Amniotic stem cell (primary cell): ENCODE measurements around the gene GAS6.
"Not testable (repeated sequence)": the region's sequence is repeated elsewhere in the genome, so short reads cannot be mapped to it uniquely, and the experiment has no call there.

Experiments
- DNase-seq: peaks from one replicate; lab custom pipeline; 2025; lab: John Stamatoyannopoulos, UW

GAS6 gene

GRCh38 chr13:113863524-113864272, at the start of gene GAS6:
Gene GAS6 (minus strand): TSS chr13:113864076. CDS start chr13:113863920, 156 bp downstream.
- DNase-seq = no peak

GRCh38 chr13:113913408-113913807, 49.5 kb upstream of the GAS6 start:
- DNase-seq = not testable (repeated sequence)

GRCh38 chr13:113912596-113912995, 48.7 kb upstream of the GAS6 start:
- no peak for DNase-seq

GRCh38 chr13:113907635-113908617, 44.0 kb upstream of the GAS6 start:
- no peak for DNase-seq

GRCh38 chr13:113906571-113906970, 42.7 kb upstream of the GAS6 start:
- no peak for DNase-seq

- no peak for DNase-seq
Measured at GRCh38 chr13:113905942-113906341, 42.1 kb upstream of the GAS6 start.

- DNase-seq = no peak
Measured at GRCh38 chr13:113905018-113905417, 41.1 kb upstream of the GAS6 start.

- DNase-seq = no peak
Measured at GRCh38 chr13:113904411-113904810, 40.5 kb upstream of the GAS6 start.

- no peak for DNase-seq
Measured at GRCh38 chr13:113903912-113904311, 40.0 kb upstream of the GAS6 start.

GRCh38 chr13:113902986-113903775, 39.3 kb upstream of the GAS6 start:
- DNase-seq = peak; percentile 44

- DNase-seq = no peak
Measured at GRCh38 chr13:113902481-113902880, 38.6 kb upstream of the GAS6 start.

GRCh38 chr13:113901642-113902041, 37.8 kb upstream of the GAS6 start:
- DNase-seq = no peak

- DNase-seq = no peak
Measured at GRCh38 chr13:113901231-113901630, 37.4 kb upstream of the GAS6 start.

- no peak for DNase-seq
Measured at GRCh38 chr13:113900646-113901045, 36.8 kb upstream of the GAS6 start.

- no peak for DNase-seq
Measured at GRCh38 chr13:113898391-113898790, 34.5 kb upstream of the GAS6 start.

- DNase-seq = no peak
Measured at GRCh38 chr13:113897966-113898365, 34.1 kb upstream of the GAS6 start.

GRCh38 chr13:113897161-113897560, 33.3 kb upstream of the GAS6 start:
- DNase-seq = peak; percentile 76

- no peak for DNase-seq
Measured at GRCh38 chr13:113895436-113895835, 31.6 kb upstream of the GAS6 start.

GRCh38 chr13:113890774-113891480, 27.1 kb upstream of the GAS6 start:
- DNase-seq = no peak

GRCh38 chr13:113889467-113889866, 25.6 kb upstream of the GAS6 start:
- no peak for DNase-seq

GRCh38 chr13:113888701-113889330, 24.9 kb upstream of the GAS6 start:
- no peak for DNase-seq
